Measurements from ENCODE around the gene RBFOX2. TPM values are rescaled to one million over a fixed set of nuclear protein-coding genes. Genes with fewer than 3 reads are reported as not detected.
"Not testable (repeated sequence)": the region's sequence is repeated elsewhere in the genome, so short reads cannot be mapped to it uniquely, and the experiment has no call there.

RBFOX2 gene
- total RNA-seq, 2 experiments from 2014 or later = 3.7 to 4.7 TPM

DNA sequence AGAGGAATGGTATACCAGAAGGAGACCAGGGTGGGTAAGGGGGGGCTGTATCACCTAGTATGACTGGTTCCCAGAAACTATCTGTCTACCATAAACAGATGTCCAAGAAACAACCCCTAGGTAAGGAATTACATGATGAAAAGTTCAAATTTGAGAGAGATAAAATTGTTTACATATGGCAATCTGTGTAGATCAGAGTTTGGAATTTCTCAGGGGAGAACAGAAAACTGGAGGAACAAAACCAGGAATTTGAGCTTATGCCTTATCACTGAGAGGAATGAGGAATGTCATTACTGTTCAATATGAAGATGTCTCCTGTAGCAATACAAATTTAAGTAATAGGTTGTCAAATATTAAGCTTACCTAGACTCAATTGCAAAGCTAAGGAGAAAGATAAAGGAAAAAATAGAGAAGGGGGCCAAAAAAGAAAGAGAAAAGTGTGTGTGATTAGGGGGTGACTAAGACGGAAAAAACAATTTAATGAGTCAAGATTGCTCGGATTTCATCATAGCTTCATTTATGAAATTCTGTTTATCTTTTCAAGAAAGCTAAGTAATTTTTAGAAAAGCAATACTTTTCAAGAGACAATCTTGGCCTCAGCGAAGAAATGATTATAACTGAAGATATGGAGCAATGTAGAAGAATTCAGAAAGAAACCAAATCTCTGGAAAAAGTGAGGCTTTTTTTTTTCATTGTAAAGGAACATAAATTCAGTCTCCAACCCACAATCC lies 193.2 kb downstream of the RBFOX2 start:
- DNase-seq = no peak
- Mint-ChIP-seq H3K4me1 (peaks cover 15% of the 10 kb centered on the region), H3K27me3 (peaks cover 25% of the 10 kb centered on the region), H3K4me3 (no peak overlapping the region), H3K36me3 (no peaks in the 10 kb centered on the region), H3K27ac (no peak overlapping the region), H3K9me3 (no peaks in the 10 kb centered on the region)

- Mint-ChIP-seq H3K27ac (no peak overlapping the region), H3K9me3 (no peaks in the 10 kb centered on the region), H3K27me3 (peaks cover 11% of the 10 kb centered on the region), H3K36me3 (no peaks in the 10 kb centered on the region), H3K4me1 (peaks cover 9% of the 10 kb centered on the region), H3K4me3 (no peak overlapping the region)
- DNase-seq = no peak
These were observed 194.6 kb downstream of the RBFOX2 start for GRCh38 chr22:35834061-35834460.

DNA sequence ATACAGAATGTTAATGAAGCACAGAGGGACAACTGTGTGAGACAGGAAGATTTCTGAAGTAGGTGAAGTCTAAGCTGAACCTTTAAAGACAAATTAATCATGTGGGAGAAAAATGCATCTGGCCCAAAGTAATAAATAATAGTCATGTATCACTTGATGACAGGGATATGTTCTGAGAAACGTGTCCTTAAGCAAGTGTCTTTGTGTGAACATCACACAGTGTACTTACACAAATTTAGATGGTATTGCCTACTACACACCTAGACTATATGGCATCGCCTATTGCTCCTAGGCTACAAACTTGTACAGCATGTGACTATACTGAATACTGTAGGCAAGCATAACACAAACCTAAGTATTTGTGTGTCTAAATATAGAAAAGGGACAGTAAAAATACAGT lies 198.3 kb downstream of the RBFOX2 start:
- no peak overlapping the region for H3K4me3 Mint-ChIP-seq
- H3K4me1 Mint-ChIP-seq = peaks cover 1% of the 10 kb centered on the region
- H3K9me3 Mint-ChIP-seq = no peaks in the 10 kb centered on the region
- no peaks in the 10 kb centered on the region for H3K36me3 Mint-ChIP-seq
- no peak for DNase-seq
- H3K27ac Mint-ChIP-seq = no peak overlapping the region
- peaks cover 9% of the 10 kb centered on the region for H3K27me3 Mint-ChIP-seq

DNA sequence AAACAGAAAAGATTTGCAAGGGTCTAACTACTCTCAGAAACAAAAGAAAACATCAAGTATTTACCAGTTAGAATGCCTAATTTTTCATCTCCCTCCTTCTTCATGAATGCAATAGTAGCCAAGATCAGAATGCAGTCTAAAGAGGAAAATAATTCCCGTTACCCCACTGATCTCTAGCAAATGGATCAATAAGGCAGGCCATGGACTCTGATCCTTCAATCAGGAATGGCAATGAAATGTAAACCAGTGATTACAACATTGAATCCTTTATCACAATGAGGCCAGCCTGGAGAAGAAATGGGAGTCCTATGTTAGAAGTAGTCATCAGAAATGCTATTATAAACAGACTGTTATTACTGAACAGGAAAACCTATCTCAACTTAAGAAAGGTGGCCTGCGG lies 204.4 kb downstream of the RBFOX2 start:
- H3K27me3 Mint-ChIP-seq = peaks cover 12% of the 10 kb centered on the region
- H3K9me3 Mint-ChIP-seq = no peaks in the 10 kb centered on the region
- no peak overlapping the region for H3K4me3 Mint-ChIP-seq
- no peak overlapping the region for H3K27ac Mint-ChIP-seq
- no peaks in the 10 kb centered on the region for H3K36me3 Mint-ChIP-seq
- no peak for DNase-seq
- no peaks in the 10 kb centered on the region for H3K4me1 Mint-ChIP-seq

DNA sequence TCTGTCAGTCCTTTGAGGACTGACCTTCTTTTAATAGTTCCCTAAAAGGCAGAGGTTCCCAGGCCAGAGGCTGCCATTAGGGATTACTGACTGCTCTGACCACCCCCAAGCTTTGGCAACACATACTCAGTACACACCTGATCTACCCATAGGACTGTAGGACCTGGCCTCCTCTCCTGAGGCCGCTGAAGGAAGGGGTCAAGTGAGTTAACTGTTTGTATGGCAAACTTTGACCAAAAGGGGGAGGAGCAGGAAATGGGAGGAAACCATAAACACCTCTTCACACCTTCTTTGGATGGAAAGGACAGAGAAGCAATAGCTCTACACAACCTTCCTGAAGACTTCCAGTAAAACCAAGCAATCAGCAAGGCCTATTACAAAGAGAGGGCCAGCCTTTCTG lies 207.0 kb downstream of the RBFOX2 start:
- H3K9me3 Mint-ChIP-seq = no peaks in the 10 kb centered on the region
- peaks cover 3% of the 10 kb centered on the region for H3K27me3 Mint-ChIP-seq
- no peak overlapping the region for H3K27ac Mint-ChIP-seq
- no peaks in the 10 kb centered on the region for H3K36me3 Mint-ChIP-seq
- H3K4me1 Mint-ChIP-seq = no peaks in the 10 kb centered on the region
- no peak for DNase-seq
- H3K4me3 Mint-ChIP-seq = no peak overlapping the region

DNA sequence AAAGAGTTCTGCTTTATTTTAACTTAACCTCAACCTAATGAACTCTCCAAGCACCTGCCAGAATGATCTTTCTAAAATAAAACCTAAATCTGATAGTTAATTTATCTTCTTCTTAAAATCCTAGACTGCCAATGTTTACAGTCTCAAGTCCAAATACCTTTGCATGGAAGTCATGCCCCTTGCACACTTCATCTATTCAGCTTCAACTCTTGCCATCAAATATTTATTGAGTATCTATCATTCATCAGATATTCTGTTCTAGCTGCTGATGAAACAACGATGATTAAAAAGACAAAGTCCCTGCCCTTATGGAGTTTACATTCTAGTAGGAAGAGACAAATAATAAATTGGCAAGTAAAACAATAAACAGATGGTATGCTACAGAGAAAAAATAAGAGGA lies 209.2 kb downstream of the RBFOX2 start:
- Mint-ChIP-seq H3K4me3 (no peak overlapping the region), H3K9me3 (no peaks in the 10 kb centered on the region), H3K36me3 (no peaks in the 10 kb centered on the region), H3K4me1 (no peaks in the 10 kb centered on the region), H3K27ac (no peak overlapping the region), H3K27me3 (peaks cover 3% of the 10 kb centered on the region)
- no peak for DNase-seq

GRCh38 chr22:35818897-35819296 lies 209.7 kb downstream of the RBFOX2 start:
- Mint-ChIP-seq H3K4me3 (no peak overlapping the region), H3K9me3 (no peaks in the 10 kb centered on the region), H3K27ac (no peak overlapping the region), H3K27me3 (peaks cover 3% of the 10 kb centered on the region), H3K4me1 (no peaks in the 10 kb centered on the region), H3K36me3 (no peaks in the 10 kb centered on the region)
- DNase-seq = no peak

GRCh38 chr22:35812600-35812999 lies 216.0 kb downstream of the RBFOX2 start:
- peaks cover 17% of the 10 kb centered on the region for H3K9me3 Mint-ChIP-seq
- no peak overlapping the region for H3K4me3 Mint-ChIP-seq
- DNase-seq = no peak
- H3K36me3 Mint-ChIP-seq = peaks cover 8% of the 10 kb centered on the region
- H3K27ac Mint-ChIP-seq = no peak overlapping the region
- no peaks in the 10 kb centered on the region for H3K27me3 Mint-ChIP-seq
- no peaks in the 10 kb centered on the region for H3K4me1 Mint-ChIP-seq

- H3K9me3 Mint-ChIP-seq = peaks cover 17% of the 10 kb centered on the region
- H3K27me3 Mint-ChIP-seq = no peaks in the 10 kb centered on the region
- H3K36me3 Mint-ChIP-seq = peaks cover 8% of the 10 kb centered on the region
- DNase-seq = no peak
- no peaks in the 10 kb centered on the region for H3K4me1 Mint-ChIP-seq
- no peak overlapping the region for H3K4me3 Mint-ChIP-seq
- H3K27ac Mint-ChIP-seq = no peak overlapping the region
These were observed 217.0 kb downstream of the RBFOX2 start for GRCh38 chr22:35811670-35812069.

- Mint-ChIP-seq H3K9me3 (peaks cover 17% of the 10 kb centered on the region), H3K27ac (no peak overlapping the region), H3K4me3 (no peak overlapping the region), H3K36me3 (peaks cover 8% of the 10 kb centered on the region), H3K4me1 (no peaks in the 10 kb centered on the region), H3K27me3 (no peaks in the 10 kb centered on the region)
- DNase-seq = no peak
These were observed 218.8 kb downstream of the RBFOX2 start for GRCh38 chr22:35809816-35810215.

DNA sequence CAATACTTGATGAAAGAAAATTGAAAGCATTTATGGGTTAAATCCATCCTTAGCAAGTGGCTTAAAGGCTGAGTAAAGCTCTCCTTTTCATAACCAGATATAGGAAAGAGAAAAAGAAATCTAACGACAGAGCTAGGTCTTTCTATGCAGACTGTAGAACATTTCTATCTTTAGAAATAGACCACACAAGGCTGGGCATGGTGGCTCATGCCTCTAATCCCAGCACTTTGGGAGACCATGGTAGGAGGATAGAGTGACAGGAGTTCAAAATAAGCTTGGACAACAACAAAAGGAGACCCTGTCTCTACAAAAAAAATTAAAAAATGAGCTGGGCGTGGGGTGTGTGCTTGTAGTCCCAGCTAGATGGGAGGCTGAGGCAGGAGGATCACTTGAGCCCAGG lies 220.2 kb downstream of the RBFOX2 start:
- no peak for DNase-seq
- no peak overlapping the region for H3K4me3 Mint-ChIP-seq
- peaks cover 15% of the 10 kb centered on the region for H3K9me3 Mint-ChIP-seq
- H3K27me3 Mint-ChIP-seq = no peaks in the 10 kb centered on the region
- peaks cover 11% of the 10 kb centered on the region for H3K36me3 Mint-ChIP-seq
- H3K4me1 Mint-ChIP-seq = no peaks in the 10 kb centered on the region
- H3K27ac Mint-ChIP-seq = no peak overlapping the region

- H3K27ac Mint-ChIP-seq, H3K9me3 Mint-ChIP-seq, H3K4me3 Mint-ChIP-seq, DNase-seq, H3K27me3 Mint-ChIP-seq, H3K36me3 Mint-ChIP-seq, H3K4me1 Mint-ChIP-seq: not testable (repeated sequence)
These were observed 222.0 kb downstream of the RBFOX2 start for GRCh38 chr22:35806668-35807067.

- H3K27me3 Mint-ChIP-seq = no peaks in the 10 kb centered on the region
- no peak overlapping the region for H3K4me3 Mint-ChIP-seq
- peaks cover 7% of the 10 kb centered on the region for H3K36me3 Mint-ChIP-seq
- peaks cover 2% of the 10 kb centered on the region for H3K9me3 Mint-ChIP-seq
- no peaks in the 10 kb centered on the region for H3K4me1 Mint-ChIP-seq
- no peak for DNase-seq
- no peak overlapping the region for H3K27ac Mint-ChIP-seq
These were observed 223.2 kb downstream of the RBFOX2 start for GRCh38 chr22:35805466-35805865.

- peaks cover 2% of the 10 kb centered on the region for H3K9me3 Mint-ChIP-seq
- H3K27ac Mint-ChIP-seq = no peak overlapping the region
- no peaks in the 10 kb centered on the region for H3K27me3 Mint-ChIP-seq
- DNase-seq = no peak
- H3K4me1 Mint-ChIP-seq = no peaks in the 10 kb centered on the region
- no peak overlapping the region for H3K4me3 Mint-ChIP-seq
- H3K36me3 Mint-ChIP-seq = peaks cover 7% of the 10 kb centered on the region
These were observed 224.2 kb downstream of the RBFOX2 start for GRCh38 chr22:35804421-35804820.

GRCh38 chr22:35802885-35803284 lies 225.7 kb downstream of the RBFOX2 start:
- H3K4me3 Mint-ChIP-seq = no peak overlapping the region
- no peaks in the 10 kb centered on the region for H3K27me3 Mint-ChIP-seq
- no peak overlapping the region for H3K27ac Mint-ChIP-seq
- DNase-seq = no peak
- H3K4me1 Mint-ChIP-seq = no peaks in the 10 kb centered on the region
- H3K36me3 Mint-ChIP-seq = peaks cover 3% of the 10 kb centered on the region
- H3K9me3 Mint-ChIP-seq = peaks cover 2% of the 10 kb centered on the region

GRCh38 chr22:35801301-35801700 lies 227.3 kb downstream of the RBFOX2 start:
- not testable (repeated sequence) for DNase-seq, H3K4me3 Mint-ChIP-seq, H3K27ac Mint-ChIP-seq, H3K9me3 Mint-ChIP-seq, H3K36me3 Mint-ChIP-seq, H3K27me3 Mint-ChIP-seq, H3K4me1 Mint-ChIP-seq

Data from activated naive CD8-positive, alpha-beta T cell treated with anti-CD3 and anti-CD28 coated beads for 36 hours (primary cell).